Effector CD4-positive, alpha-beta T cell (primary cell): ENCODE data around the gene MDFIC.

Source experiments
- DNase-seq: peaks from one replicate; pipeline ENCODE4 v3.0.0-alpha.2; 2020

Gene MDFIC

GRCh38 chr7:115004121-115004520 is 82.2 kb downstream of the MDFIC start:
- DNase-seq: no peak

GRCh38 chr7:115005251-115005650 is 83.4 kb downstream of the MDFIC start:
- DNase-seq: no peak

DNA sequence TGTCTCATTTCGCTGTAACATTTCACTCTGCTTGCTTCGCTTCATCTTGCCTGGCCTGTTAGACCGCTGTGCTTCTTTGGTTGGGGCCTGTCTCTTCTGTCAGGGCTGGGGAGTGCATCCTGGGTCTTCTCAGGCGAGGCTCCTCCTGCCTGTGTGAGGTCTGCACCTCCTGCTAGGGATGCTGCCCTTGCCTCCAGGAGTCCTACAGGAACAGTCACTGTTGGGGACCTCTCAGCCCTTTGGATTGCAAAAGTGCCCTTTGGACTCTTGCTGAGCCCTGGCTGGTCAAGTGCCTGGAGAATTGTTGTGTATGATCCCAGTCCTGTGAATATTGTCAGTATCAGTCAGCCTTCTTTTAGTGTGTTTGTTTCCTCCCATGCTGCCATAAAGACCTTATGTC is 84.1 kb downstream of the MDFIC start:
- DNase-seq: no peak

DNA sequence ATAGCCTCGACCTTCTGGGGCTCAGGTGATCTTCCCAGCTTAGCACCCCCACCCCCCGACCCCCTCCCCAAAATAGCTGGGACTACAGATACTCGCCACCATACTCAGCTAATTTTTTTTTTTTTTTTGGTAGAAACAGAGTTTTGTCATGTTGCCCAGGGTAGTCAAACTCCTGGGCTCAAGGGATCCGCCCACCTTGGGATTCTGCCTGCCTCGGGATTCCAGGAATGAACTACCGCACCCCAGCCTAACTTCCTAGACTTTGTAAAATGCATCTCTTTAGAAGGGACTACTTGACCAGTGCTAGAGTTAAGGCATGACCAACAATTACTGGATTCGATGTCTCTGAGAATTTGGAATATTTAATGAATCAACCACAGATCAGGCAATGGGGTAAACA is 85.9 kb downstream of the MDFIC start:
- no peak for DNase-seq

- no peak for DNase-seq
These were observed 86.7 kb downstream of the MDFIC start for GRCh38 chr7:115008465-115009114.

DNA sequence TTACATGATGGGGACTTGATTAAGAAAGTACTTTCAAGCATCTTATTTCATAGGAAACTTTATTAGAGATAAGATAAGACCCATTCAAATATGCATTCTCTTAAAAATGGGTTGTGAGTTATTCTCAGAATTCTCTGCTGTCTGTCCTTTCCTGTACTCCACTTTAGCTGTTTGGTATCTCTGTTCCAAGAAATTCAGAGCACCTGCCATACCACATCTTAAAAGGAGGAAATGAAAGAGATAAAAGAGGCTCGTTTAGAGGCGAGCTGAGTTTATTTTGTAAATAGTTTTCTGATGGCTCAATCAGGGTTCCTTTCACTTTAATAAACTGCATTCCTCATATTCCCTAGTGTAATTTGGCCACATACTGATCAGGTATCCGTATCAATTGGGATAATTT is 87.2 kb downstream of the MDFIC start:
- DNase-seq: no peak

DNA sequence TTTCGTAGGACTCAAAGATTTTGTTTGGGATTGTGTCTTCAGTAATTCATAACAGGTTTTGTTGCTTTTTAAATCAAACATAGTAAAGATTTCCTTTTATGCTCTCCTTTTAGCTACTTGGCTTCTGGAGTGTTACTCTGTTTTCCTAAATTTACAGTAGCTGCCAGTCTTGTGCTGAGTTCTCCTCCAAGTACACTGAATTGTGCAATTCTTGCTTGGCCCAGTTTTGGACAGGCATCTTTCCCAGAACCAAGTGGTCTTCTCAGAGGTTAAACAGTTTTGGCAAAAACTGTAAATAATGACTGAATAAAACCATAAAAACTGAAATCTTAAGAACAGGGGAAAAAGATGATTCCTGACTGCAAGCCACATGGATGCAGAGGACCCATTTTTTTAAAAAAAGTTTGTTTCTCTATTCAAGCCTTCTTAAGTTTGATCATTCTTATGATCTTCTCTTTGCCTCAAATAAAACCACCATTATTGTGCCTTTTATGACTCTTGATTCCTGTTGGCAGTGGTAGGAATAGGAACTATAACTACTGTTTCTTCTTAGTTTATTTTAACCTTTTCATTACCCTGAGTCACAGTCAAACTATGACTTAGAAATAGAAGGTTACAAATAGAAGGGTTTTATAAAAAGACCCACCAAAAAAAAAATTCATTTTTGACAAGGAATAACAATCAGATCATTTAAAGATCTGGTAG is 88.0 kb downstream of the MDFIC start:
- DNase-seq: no peak

GRCh38 chr7:115010441-115010820 is 88.5 kb downstream of the MDFIC start:
- no peak for DNase-seq

- DNase-seq: no peak
These were observed 92.0 kb downstream of the MDFIC start for GRCh38 chr7:115013886-115014285.

- no peak for DNase-seq
These were observed 92.9 kb downstream of the MDFIC start for GRCh38 chr7:115014794-115015193.

DNA sequence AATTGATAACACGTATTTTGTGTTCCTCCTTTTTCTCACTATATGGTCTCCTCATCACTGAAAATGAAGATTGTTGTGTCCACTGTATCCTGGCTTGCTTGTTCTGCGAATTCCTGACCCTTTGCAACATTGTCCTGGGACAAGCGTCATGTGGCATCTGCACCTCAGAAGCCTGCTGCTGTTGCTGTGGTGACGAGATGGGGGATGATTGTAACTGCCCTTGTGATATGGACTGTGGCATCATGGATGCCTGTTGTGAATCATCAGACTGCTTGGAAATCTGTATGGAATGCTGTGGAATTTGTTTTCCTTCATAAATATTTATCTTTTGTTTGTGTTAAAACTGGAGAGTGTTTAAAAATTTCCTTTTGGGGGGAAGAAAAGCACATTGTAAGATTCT is 93.7 kb downstream of the MDFIC start:
- no peak for DNase-seq

GRCh38 chr7:115019882-115020605 is 98.2 kb downstream of the MDFIC start:
- no peak for DNase-seq

DNA sequence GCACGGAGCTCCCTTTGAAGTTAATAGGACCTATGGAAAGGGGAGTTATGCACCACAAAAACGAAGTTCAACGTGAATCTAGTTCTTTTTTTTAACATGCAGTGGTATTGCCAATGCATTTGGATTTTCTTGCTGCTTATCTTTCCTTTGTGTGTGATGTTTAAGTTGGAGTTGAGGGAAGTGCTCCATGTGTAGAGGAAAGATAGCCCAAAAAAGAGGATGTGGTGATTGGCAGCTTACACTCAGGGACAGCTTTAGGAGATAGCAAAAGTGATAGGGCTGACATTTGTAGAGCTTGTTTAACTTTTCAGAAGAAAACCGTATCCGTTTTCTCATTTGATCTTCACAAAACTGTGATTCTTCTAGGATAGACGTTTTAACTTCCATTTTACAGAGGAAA is 101.3 kb downstream of the MDFIC start:
- no peak for DNase-seq

- no peak for DNase-seq
These were observed 102.4 kb downstream of the MDFIC start for GRCh38 chr7:115024276-115024675.

- no peak for DNase-seq
These were observed 111.1 kb downstream of the MDFIC start for GRCh38 chr7:115032715-115033703.

DNA sequence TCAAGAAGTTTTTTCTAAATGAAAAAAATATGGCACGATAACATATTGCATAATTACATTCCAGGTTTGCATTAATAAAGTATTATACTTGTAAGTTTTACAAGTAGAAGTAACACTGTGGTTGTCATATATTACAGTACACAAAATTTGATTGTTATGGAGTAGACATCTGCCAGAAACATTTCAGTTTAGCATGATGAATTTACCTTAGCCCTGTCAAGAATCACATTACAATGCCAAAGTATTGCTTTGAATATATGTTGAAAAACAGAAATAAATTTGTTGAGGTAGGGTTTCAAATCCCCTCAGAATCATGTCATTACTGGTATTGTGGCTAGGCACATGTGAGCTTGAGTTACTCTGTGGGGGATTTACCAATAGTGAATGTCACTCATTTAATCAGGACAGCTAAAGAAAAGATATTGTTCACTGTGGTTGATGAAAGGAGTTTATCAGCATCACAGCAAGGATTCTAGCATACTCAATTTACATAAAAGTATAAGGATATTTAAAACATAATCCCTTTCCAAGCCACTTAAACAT is 112.1 kb downstream of the MDFIC start:
- DNase-seq: no peak

DNA sequence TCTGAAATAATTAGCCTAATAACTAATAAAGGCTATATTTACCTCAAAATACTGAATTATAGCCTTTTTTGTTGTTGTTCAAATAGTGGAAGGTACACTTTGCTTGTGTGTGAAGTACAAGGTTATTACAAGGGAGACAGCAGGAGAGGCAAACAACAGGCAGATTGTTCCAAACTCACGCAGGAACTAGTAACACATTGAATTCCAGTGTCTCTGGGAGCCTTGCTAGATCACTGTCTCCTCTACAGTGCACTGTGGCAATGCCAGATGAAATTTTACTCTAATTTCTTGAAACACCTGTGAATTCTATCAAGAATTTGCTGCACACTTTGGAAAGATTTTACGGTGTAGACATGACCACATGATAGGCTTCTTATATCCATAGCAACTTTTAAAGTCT is 112.6 kb downstream of the MDFIC start:
- no peak for DNase-seq

DNA sequence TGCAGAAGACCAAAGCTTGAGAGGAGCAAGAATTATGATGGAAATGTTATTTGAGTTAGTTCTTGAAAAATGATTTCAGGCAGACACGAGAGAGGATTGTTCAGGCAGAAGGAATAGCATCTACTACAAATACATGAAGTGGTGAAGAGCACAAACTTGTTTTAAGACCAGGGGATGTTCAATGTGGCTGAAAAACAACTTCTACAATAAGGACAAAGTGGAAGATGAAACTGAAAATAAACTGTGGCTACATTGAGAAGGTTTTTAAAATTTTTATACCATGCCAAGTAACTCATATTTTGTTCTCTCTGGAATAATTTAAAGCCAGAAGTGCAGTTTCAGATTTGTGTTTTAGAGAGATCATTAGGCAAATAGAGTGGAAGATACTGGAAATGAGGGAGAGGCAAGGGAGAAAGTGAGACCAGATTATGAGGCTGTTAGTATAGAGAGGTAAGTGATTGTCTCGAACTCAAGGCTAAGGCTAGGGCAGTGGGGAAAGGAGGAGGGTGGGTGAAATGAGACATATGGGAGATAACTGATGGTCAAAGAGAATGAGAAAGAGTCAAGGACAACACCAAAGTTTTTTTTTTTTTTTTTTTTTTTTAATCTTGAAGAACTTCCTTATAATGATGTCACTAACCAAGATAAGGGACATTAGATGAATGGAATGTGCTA is 115.4 kb downstream of the MDFIC start:
- DNase-seq: no peak

GRCh38 chr7:115038158-115038557 is 116.3 kb downstream of the MDFIC start:
- DNase-seq: no peak

DNA sequence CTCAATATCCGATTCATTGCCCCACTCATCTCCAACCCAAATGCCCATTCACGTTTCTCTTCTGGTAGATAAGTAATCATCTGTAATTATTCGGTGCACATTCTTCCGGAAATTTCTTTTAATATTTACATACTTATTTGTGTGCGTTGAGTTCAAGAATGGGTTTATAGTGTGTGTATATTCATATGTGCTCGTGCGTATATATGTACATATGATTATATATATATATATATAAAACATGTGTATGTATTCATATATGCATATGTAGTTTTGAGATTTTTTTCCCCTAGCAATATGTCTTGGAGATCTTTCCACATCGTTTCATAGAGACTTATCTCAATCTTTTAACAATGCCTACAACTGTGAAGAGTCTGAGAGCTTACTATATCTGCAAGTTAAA is 118.2 kb downstream of the MDFIC start:
- DNase-seq: no peak

DNA sequence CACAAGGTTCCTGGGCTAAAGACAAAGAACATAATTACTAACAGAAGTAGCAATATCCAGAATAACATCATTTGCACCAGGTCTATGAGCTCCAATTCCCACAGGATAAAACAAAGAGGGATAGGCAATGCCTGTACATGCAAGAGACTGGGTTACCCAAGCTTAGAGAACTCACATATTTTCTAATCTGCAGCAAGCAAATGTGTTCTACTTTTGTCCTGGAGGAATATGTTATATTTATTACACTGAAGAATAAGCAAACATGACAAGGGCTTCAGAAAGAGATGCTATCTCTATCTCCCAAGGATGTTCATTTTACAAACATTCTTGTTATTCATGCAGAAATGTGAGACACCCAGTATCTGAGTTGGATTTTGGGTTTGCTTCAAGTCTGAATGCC is 118.6 kb downstream of the MDFIC start:
- DNase-seq: no peak

- no peak for DNase-seq
These were observed 120.7 kb downstream of the MDFIC start for GRCh38 chr7:115042596-115042995.
